Progenitor cell of endocrine pancreas (in vitro differentiated cells): Measurements from ENCODE around the gene SLC34A3. TPM values are rescaled to one million over a fixed set of nuclear protein-coding genes. Genes with fewer than 3 reads are reported as not detected.
"Not testable (repeated sequence)": the region's sequence is repeated elsewhere in the genome, so short reads cannot be mapped to it uniquely, and the experiment has no call there.

Source experiments
- DNase-seq: peaks from one replicate; pipeline ENCODE4 v3.0.0; 2021; ENCODE audit warnings: low spot score; ENCODE audit not compliant: unreplicated experiment
- H3K27ac Mint-ChIP-seq: 2 replicates; pipeline ENCODE4 v1.8.0; 2021; ENCODE audit warnings: mild to moderate bottlenecking, moderate library complexity, mixed read lengths
- H3K27me3 Mint-ChIP-seq: 2 replicates; pipeline ENCODE4 v1.8.0; 2021; ENCODE audit warnings: mixed read lengths
- H3K36me3 Mint-ChIP-seq: 2 replicates; pipeline ENCODE4 v1.8.0; 2022; ENCODE audit warnings: mixed read lengths; ENCODE audit not compliant: insufficient read depth
- H3K4me1 Mint-ChIP-seq: 2 replicates; pipeline ENCODE4 v1.8.0; 2021; ENCODE audit warnings: low read depth, mixed read lengths
- H3K4me3 Mint-ChIP-seq: 2 replicates; pipeline ENCODE4 v1.8.0; 2021; ENCODE audit warnings: low read depth, mild to moderate bottlenecking, moderate library complexity, mixed read lengths
- H3K9me3 Mint-ChIP-seq: 2 replicates; pipeline ENCODE4 v1.8.0; 2021; ENCODE audit warnings: low read depth, mixed read lengths
- total RNA-seq: library from RNA; stranded (reverse); gene quantifications from 2 replicates; pipeline ENCODE4 v1.2.1, GENCODE V29; 2021
- TF ChIP-seq, protein P1 (sequence below): fragments of 200-600 bp; sonication (generic); IDR thresholded peaks from one replicate; pipeline ENCODE4 v1.5.0; 2021; ENCODE audit warnings: antibody characterized with exemption, mild to moderate bottlenecking; ENCODE audit not compliant: unreplicated experiment

SLC34A3 gene
- total RNA-seq, 1 donor from 2014 or later, result 0.26 TPM

DNA sequence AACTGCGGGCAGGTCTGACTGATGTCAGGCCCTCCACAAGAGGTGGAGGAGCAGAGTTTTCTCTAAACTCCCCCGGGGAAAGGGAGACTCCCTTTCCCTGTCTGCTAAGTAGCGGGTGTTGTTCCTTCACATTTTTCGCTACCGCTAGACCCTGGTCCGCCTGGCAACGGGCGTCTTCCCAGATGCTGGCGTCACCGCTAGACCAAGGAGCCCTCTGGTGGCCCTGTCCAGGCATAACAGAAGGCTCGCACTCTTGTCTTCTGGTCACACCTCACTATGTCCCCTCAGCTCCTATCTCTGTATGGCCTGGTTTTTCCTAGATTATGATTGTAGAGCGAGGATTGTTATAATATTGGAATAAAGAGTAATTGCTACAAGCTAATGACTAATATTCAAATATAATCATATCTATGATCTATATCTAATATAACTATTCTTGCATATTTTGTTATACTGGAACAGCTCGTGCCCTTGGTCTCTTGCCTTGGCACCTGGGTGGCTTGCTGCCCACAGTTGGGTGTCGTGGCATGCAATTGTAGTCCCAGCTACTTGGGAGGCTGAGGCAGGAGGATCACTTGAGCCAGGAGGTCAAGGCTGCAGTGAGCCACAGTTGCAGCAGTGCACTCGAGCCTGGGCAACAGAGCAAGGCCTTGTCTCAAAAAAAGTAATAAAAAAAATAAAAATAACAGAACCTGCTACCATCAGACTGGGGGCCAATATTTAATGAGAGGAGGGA lies 31.6 kb downstream of the SLC34A3 start:
- H3K36me3 Mint-ChIP-seq, H3K4me3 Mint-ChIP-seq, DNase-seq, H3K4me1 Mint-ChIP-seq, H3K27ac Mint-ChIP-seq, H3K9me3 Mint-ChIP-seq, H3K27me3 Mint-ChIP-seq: not testable (repeated sequence)
- TF ChIP-seq, protein P1, sequence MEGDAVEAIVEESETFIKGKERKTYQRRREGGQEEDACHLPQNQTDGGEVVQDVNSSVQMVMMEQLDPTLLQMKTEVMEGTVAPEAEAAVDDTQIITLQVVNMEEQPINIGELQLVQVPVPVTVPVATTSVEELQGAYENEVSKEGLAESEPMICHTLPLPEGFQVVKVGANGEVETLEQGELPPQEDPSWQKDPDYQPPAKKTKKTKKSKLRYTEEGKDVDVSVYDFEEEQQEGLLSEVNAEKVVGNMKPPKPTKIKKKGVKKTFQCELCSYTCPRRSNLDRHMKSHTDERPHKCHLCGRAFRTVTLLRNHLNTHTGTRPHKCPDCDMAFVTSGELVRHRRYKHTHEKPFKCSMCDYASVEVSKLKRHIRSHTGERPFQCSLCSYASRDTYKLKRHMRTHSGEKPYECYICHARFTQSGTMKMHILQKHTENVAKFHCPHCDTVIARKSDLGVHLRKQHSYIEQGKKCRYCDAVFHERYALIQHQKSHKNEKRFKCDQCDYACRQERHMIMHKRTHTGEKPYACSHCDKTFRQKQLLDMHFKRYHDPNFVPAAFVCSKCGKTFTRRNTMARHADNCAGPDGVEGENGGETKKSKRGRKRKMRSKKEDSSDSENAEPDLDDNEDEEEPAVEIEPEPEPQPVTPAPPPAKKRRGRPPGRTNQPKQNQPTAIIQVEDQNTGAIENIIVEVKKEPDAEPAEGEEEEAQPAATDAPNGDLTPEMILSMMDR, result peak; percentile 54

GRCh38 chr9:137262909-137263285 lies 32.2 kb downstream of the SLC34A3 start:
- Mint-ChIP-seq H3K36me3 (peaks cover 11% of the 10 kb centered on the region), H3K27me3 (no peaks in the 10 kb centered on the region), H3K9me3 (no peaks in the 10 kb centered on the region), H3K4me1 (no peaks in the 10 kb centered on the region), H3K4me3 (no peak overlapping the region), H3K27ac (no peak overlapping the region)
- TF ChIP-seq, protein P1, result no peak
- DNase-seq, result no peak

- Mint-ChIP-seq H3K27ac (no peak overlapping the region), H3K36me3 (peaks cover 11% of the 10 kb centered on the region), H3K4me1 (no peaks in the 10 kb centered on the region), H3K4me3 (no peak overlapping the region), H3K9me3 (no peaks in the 10 kb centered on the region), H3K27me3 (no peaks in the 10 kb centered on the region)
- no peak for DNase-seq
- TF ChIP-seq, protein P1, result no peak
Observed at GRCh38 chr9:137263506-137263905, 32.8 kb downstream of the SLC34A3 start.

GRCh38 chr9:137264067-137264466 lies 33.4 kb downstream of the SLC34A3 start:
- no peak overlapping the region for H3K4me3 Mint-ChIP-seq
- DNase-seq, result no peak
- no peaks in the 10 kb centered on the region for H3K4me1 Mint-ChIP-seq
- H3K36me3 Mint-ChIP-seq, result peaks cover 14% of the 10 kb centered on the region
- no peaks in the 10 kb centered on the region for H3K9me3 Mint-ChIP-seq
- no peaks in the 10 kb centered on the region for H3K27me3 Mint-ChIP-seq
- H3K27ac Mint-ChIP-seq, result no peak overlapping the region
- TF ChIP-seq, protein P1, result no peak

- H3K4me3 Mint-ChIP-seq, result no peak overlapping the region
- peaks cover 20% of the 10 kb centered on the region for H3K36me3 Mint-ChIP-seq
- H3K27me3 Mint-ChIP-seq, result no peaks in the 10 kb centered on the region
Observed at GRCh38 chr9:137265496-137266161, 34.9 kb downstream of the SLC34A3 start.

More at GRCh38 chr9:137265496-137266161, 34.9 kb downstream of the SLC34A3 start:
- no peak overlapping the region for H3K27ac Mint-ChIP-seq
- H3K4me1 Mint-ChIP-seq, result no peaks in the 10 kb centered on the region
- H3K9me3 Mint-ChIP-seq, result no peaks in the 10 kb centered on the region
- TF ChIP-seq, protein P1, result no peak
- DNase-seq, result no peak
